SH-SY5Y (cell line): ENCODE data around the gene C5orf58.

ENCODE experiments used
- GATA2 ChIP-seq: IDR thresholded peaks from 2 replicates; pipeline ENCODE4 v1.6.1; 2011; ENCODE audit warnings: mild to moderate bottlenecking, low read depth, low read length
- GATA3 ChIP-seq: IDR thresholded peaks from 2 replicates; pipeline ENCODE4 v1.6.1; 2011; ENCODE audit warnings: low read depth, mild to moderate bottlenecking, low read length, moderate library complexity

GRCh38 chr5:170289121-170289520 lies 56.3 kb downstream of the C5orf58 start:
- TF ChIP-seq GATA2 = no peak
- TF ChIP-seq GATA3 = no peak
